Naive thymus-derived CD8-positive, alpha-beta T cell (primary cell): ENCODE measurements around the gene EIF3A. TPM values are rescaled to one million over a fixed set of nuclear protein-coding genes. Genes with fewer than 3 reads are reported as not detected.
A peak's percentile ranks its signal among the peaks of the same experiment; 100 is the strongest.
"Not testable (repeated sequence)": the region's sequence is repeated elsewhere in the genome, so short reads cannot be mapped to it uniquely, and the experiment has no call there.

ENCODE experiments used
- ATAC-seq, 2 donors: fragments of 150-1000 bp; cut with Tn5 transposase in 1 of 2; sonication (Bioruptor Pico), chemical (Tn5 transposase) in 1 of 2; 1 replicate in 1 of 2; 2 replicates in 1 of 2; pipeline ENCODE4 v1.10.0; 2021; ENCODE audit warnings: mild to moderate bottlenecking in 2 of 2, moderate library complexity in 2 of 2
- POLR2A ChIA-PET: fragments of 350-600 bp; sonication (Branson Sonifier 250); formaldehyde crosslinking; loops from one replicate; lab custom pipeline; 2021; ENCODE audit warnings: antibody characterized with exemption; lab: Charles Lee
- DNase-seq, 10 donors: peaks; one replicate each; pipeline versions ENCODE4 v3.0.0 to v3.0.0-alpha.2; 2020 to 2022
- H3K27ac Mint-ChIP-seq, 10 donors: one replicate each; pipeline ENCODE4 v1.8.0; 2020 to 2022; ENCODE audit warnings: mild to moderate bottlenecking in 10 of 10, mixed read lengths in 10 of 10, moderate library complexity in 4 of 10, inconsistent platforms in 1 of 10
- H3K27me3 Mint-ChIP-seq, 5 donors: one replicate each; pipeline ENCODE4 v1.8.0; 2021 to 2022; ENCODE audit warnings: mixed read lengths in 5 of 5
- H3K36me3 Mint-ChIP-seq, 3 donors: one replicate each; pipeline ENCODE4 v1.8.0; 2020 to 2022; ENCODE audit warnings: mixed read lengths in 3 of 3, mild to moderate bottlenecking in 2 of 3, inconsistent platforms in 1 of 3
- H3K4me1 Mint-ChIP-seq, 4 donors: one replicate each; pipeline ENCODE4 v1.8.0; 2021 to 2022; ENCODE audit warnings: mixed read lengths in 4 of 4
- H3K4me3 Mint-ChIP-seq, 10 donors: one replicate each; pipeline ENCODE4 v1.8.0; 2020 to 2022; ENCODE audit warnings: mild to moderate bottlenecking in 10 of 10, mixed read lengths in 10 of 10, moderate library complexity in 6 of 10, inconsistent platforms in 1 of 10
- H3K9me3 Mint-ChIP-seq, 9 donors: one replicate each; pipeline ENCODE4 v1.8.0; 2020 to 2022; ENCODE audit warnings: mixed read lengths in 9 of 9, mild to moderate bottlenecking in 3 of 9, inconsistent platforms in 1 of 9, moderate library complexity in 1 of 9
- polyA plus RNA-seq, 3 donors: library from polyadenylated mRNA; unstranded; fragments of 300-500 nt; fragmentation: Illumina TruSeq; gene quantifications; one replicate each; pipeline ENCODE4 v1.2.3, GENCODE V29; 2021
- total RNA-seq, 8 experiments: library from RNA in 2 of 8; stranded (reverse) in 2 of 8; gene quantifications; one replicate each; pipeline ENCODE4 v1.2.3 and lab custom pipeline; 2021 to 2026

Gene EIF3A
- total and polyA plus RNA-seq, 5 experiments from 2014 or later: 30.0 to 93.6 (median 56.2) TPM

DNA sequence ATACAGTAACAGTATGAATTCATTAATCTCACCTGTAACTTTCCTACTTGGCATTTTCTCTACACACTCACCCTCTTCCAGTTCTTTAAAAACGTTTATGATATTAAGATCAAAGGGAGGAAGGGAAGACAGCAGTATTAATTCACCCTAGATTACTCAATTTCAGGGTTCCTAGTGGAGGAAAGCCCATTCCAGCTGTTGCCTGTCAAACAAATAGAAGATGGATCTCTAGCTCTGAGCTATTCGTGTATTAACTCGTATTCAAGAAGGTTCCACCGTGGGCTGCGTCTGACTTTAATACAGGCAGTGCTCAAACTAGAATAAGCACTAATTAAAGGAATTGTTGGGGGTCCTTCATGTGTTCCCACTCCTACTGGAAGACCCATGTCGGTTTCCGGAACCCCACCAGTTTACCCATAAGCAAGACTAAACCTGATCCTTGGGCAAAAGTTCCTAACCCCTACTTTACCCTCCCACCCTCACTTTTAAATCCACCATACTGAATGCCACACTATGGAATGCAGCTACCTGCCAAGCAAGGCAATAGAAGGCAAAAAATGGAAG lies 49.0 kb downstream of the EIF3A start:
- no peak for DNase-seq
- H3K27ac Mint-ChIP-seq: no peak overlapping the region
- peaks cover 0 to 2% (median 0%) of the 10 kb centered on the region in 5 donors for H3K27me3 Mint-ChIP-seq
- POLR2A ChIA-PET: interaction anchor here (1.1 kb wide), 1 partner anchor 277 kb away, joined by 4 read pairs; the partner anchor contains the start of gene CACUL1
- H3K9me3 Mint-ChIP-seq: no peaks in the 10 kb centered on the region
- H3K4me1 Mint-ChIP-seq: peaks cover 3 to 18% (median 8%) of the 10 kb centered on the region in 4 donors
- H3K4me3 Mint-ChIP-seq: peak overlapping the region in 8 of 10 donors; percentile 16 to 79 (median 64)
- ATAC-seq: no peak
- peaks cover 0 to 36% (median 0%) of the 10 kb centered on the region in 3 donors for H3K36me3 Mint-ChIP-seq

- Mint-ChIP-seq H3K27me3 (peaks cover 0 to 2% (median 0%) of the 10 kb centered on the region in 5 donors), H3K27ac (peak overlapping the region in 1 of 10 donors; percentile 58), H3K36me3 (peaks cover 0 to 27% (median 0%) of the 10 kb centered on the region in 3 donors), H3K4me1 (peaks cover 3 to 18% (median 8%) of the 10 kb centered on the region in 4 donors), H3K9me3 (no peaks in the 10 kb centered on the region), H3K4me3 (peak overlapping the region; percentile 61 to 87 (median 78))
- ATAC-seq: peak; percentile 56 to 69
- peak in 8 of 10 donors; percentile 17 to 43 (median 25) for DNase-seq
- POLR2A ChIA-PET: interaction anchor here (1.1 kb wide), 1 partner anchor 276 kb away, joined by 4 read pairs; the partner anchor contains the start of gene CACUL1
Observed at GRCh38 chr10:119030421-119031250, 50.0 kb downstream of the EIF3A start.

DNA sequence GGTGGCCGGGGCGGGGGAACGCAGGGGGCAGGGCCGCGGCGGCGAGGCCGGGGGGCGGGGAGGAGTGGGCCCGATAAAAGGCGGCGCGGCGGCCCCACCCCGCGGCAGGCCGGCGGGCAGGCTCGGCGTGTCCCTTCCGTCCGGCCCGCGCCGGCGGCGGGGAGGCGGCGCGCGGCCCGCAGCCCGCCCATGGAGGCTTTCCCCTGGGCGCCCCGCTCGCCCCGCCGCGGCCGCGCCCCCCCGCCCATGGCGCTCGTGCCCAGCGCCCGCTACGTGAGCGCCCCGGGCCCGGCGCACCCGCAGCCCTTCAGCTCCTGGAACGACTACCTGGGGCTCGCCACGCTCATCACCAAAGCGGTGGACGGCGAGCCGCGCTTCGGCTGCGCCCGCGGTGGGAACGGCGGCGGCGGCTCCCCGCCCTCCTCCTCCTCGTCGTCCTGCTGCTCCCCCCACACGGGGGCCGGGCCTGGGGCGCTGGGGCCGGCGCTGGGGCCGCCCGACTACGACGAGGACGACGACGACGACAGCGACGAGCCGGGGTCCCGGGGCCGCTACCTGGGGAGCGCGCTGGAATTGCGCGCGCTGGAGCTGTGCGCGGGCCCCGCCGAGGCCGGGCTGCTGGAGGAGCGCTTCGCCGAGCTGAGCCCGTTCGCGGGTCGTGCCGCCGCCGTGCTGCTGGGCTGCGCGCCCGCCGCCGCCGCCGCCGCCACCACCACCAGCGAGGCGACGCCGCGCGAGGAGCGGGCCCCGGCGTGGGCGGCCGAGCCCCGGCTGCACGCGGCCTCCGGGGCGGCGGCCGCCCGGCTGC lies 50.8 kb downstream of the EIF3A start, which contains the start of gene NANOS1:
Gene NANOS1, plus strand, starts transcription at position 102 of the 808 bp plus-strand sequence. Its CDS starts 88 bp downstream, at position 190.
- peak in 4 of 10 donors; percentile 17 to 24 (median 17) for DNase-seq
- H3K36me3 Mint-ChIP-seq: peaks cover 0 to 25% (median 0%) of the 10 kb centered on the region in 3 donors
- H3K27me3 Mint-ChIP-seq: peaks cover 0 to 2% (median 0%) of the 10 kb centered on the region in 5 donors
- ATAC-seq: peak; percentile 14 to 27
- POLR2A ChIA-PET: no interaction called here
- peak within 1 kb of the TSS in 3 of 10 donors; percentile 18 to 64 (median 43) for H3K27ac Mint-ChIP-seq
- H3K4me3 Mint-ChIP-seq: peak within 1 kb of the TSS; percentile 62 to 91 (median 80)
- no peaks in the 10 kb centered on the region for H3K9me3 Mint-ChIP-seq
- peaks cover 3 to 18% (median 8%) of the 10 kb centered on the region in 4 donors for H3K4me1 Mint-ChIP-seq

DNA sequence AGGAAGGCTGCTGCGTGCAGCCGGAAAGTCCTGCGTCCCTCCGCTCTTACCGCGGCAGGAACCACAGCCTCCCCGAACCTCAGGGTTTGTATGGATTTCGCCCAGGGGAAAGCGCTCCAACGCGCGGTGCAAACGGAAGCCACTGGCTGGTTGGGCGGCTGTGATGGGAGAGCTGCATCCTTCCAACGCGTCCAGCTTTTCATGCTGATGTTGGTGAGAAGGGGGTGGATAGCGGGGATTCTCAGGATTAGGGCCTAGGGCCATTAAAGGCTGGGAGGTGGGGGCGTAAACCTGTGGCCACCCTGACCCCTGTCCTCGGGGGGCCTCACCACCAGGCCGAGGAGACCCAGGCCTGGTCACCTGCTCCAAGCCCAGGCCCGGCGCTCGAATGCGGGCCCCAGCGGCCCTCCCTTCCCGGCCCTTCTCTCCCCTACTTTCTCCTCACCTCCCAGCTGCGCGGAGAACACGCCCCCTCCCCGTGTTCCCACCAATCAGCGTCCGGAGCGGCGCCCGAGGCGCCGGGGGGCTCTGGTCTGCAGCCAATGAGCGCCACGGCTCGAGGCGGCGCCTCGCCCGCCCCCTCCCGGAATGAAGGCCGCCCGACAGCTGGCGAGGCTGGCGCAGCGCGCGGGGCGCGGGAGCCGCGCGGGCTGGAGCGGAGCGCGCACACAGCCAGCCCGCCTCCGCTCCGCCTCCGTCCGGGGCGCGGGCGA lies 51.6 kb downstream of the EIF3A start:
- Mint-ChIP-seq H3K4me3 (peak overlapping the region; percentile 62 to 91 (median 80)), H3K9me3 (no peaks in the 10 kb centered on the region), H3K36me3 (peaks cover 0 to 17% (median 0%) of the 10 kb centered on the region in 3 donors), H3K4me1 (peaks cover 3 to 18% (median 8%) of the 10 kb centered on the region in 4 donors), H3K27ac (peak overlapping the region in 1 of 10 donors; percentile 18), H3K27me3 (peaks cover 0 to 2% (median 0%) of the 10 kb centered on the region in 5 donors)
- peak; percentile 76 to 83 for ATAC-seq
- peak; percentile 61 to 89 (median 70) for DNase-seq
- POLR2A ChIA-PET: interaction anchor here (0.6 kb wide), 1 partner anchor 291 kb away, joined by 6 read pairs; no protein-coding TSS in a partner anchor

DNA sequence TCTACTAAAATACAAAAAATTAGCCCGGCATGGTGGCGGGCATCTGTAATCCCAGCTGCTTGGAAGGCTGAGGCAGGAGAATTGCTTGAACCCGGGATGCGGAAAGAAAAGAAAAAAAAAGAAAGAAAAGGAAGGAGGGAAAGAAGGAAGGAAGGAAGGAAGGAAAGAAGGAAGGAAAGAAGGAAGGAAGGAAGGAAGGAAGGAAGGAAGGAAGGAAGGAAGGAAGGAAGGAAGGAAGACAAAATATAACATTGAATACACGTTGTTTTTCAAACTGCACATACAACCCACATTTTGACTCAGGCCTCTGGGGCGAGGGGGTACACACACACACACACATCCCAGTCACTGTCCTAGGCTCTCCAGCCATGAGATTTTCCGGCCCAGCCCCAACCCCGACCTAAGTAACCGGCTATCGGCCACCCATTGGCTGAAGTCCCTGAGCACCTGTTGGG lies 52.1 kb downstream of the EIF3A start:
- POLR2A ChIA-PET: interaction anchor here (0.6 to 0.7 kb wide), 2 partner anchors 417 to 704 kb away, joined by 3 to 10 read pairs; no protein-coding TSS in a partner anchor
- H3K9me3 Mint-ChIP-seq, DNase-seq, ATAC-seq, H3K27me3 Mint-ChIP-seq: not testable (repeated sequence)
- Mint-ChIP-seq H3K36me3 (peaks cover 0 to 12% (median 0%) of the 10 kb centered on the region in 3 donors), H3K27ac (peak overlapping the region in 2 of 10 donors; percentile 43 to 64), H3K4me1 (peaks cover 3 to 18% (median 8%) of the 10 kb centered on the region in 4 donors), H3K4me3 (peak overlapping the region; percentile 62 to 91 (median 80))

DNA sequence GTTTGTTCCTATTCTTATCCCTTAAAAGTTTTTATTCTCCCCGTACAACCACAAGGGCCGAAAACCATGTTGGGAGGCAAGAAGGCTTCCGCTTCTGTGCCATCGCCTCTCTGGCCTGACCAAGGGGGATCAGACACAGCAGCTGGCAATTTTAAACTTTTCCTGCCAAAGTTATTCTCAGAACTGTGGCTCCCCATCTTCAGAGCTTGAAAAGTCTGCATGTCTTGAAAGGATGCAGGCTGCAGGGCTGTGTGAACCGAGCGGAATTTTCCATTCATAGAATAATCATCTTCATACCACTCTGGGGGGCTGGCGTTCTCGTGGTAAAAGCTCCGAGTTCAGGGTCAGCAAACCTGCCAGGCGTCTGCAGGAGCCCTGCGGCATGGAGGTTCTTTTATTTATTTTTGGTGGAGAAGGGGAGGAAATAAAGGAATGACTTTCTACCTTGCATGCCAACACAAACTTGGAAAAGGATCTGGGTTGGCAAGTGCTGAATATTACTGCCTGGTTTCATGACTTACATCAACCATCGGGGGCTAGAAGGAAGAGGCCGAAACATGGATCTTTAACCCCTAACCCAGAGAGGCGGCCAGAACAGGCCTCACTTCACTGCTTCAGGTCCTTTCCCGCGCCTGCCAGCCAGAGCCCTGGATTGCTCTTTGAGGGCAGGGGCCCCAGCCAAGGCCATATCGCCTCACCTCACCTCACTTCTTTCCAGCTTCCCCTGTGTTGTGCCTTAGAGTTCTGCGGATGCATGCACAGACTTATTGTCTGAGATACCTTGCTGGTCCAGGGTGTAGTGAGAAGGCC lies 54.1 kb downstream of the EIF3A start:
- peaks cover 1 to 16% (median 7%) of the 10 kb centered on the region in 4 donors for H3K4me1 Mint-ChIP-seq
- ATAC-seq (no peak), DNase-seq (no peak)
- peak overlapping the region in 1 of 10 donors; percentile 16 for H3K27ac Mint-ChIP-seq
- H3K36me3 Mint-ChIP-seq: no peaks in the 10 kb centered on the region
- no peak overlapping the region for H3K4me3 Mint-ChIP-seq
- H3K9me3 Mint-ChIP-seq: no peaks in the 10 kb centered on the region
- POLR2A ChIA-PET: no interaction called here
- peaks cover 0 to 2% (median 0%) of the 10 kb centered on the region in 5 donors for H3K27me3 Mint-ChIP-seq

GRCh38 chr10:119025776-119026175 lies 54.8 kb downstream of the EIF3A start:
- Mint-ChIP-seq H3K27me3 (peaks cover 0 to 2% (median 0%) of the 10 kb centered on the region in 5 donors), H3K4me1 (peaks cover 0 to 9% (median 3%) of the 10 kb centered on the region in 4 donors), H3K9me3 (no peaks in the 10 kb centered on the region), H3K36me3 (no peaks in the 10 kb centered on the region), H3K4me3 (no peak overlapping the region), H3K27ac (peak overlapping the region in 1 of 10 donors; percentile 16)
- POLR2A ChIA-PET: no interaction called here
- ATAC-seq: no peak
- no peak for DNase-seq

DNA sequence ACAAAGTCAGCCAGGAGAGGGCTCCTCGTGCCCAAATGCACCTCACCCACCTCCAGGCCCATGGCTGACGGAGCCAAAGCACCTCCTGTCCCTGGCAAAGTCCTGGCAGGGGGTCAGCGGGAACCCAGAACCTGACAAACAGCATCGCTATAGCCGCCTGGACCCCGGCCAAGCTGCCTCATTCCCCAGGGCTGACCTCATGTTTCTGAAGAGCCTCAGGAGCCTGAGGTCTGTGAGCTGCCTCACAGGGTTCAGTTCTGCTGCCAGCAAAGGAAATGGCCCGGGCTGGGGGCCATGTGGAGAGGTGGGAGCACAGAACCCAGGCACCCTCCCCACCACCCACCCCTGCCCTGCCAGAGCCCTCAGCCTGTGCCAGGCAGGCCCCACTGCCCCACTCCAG lies 55.3 kb downstream of the EIF3A start:
- Mint-ChIP-seq H3K4me3 (no peak overlapping the region), H3K4me1 (peaks cover 0 to 7% (median 2%) of the 10 kb centered on the region in 4 donors), H3K9me3 (no peaks in the 10 kb centered on the region), H3K27me3 (peaks cover 0 to 5% (median 0%) of the 10 kb centered on the region in 5 donors), H3K36me3 (no peaks in the 10 kb centered on the region), H3K27ac (no peak overlapping the region)
- ATAC-seq: no peak
- no peak for DNase-seq
- POLR2A ChIA-PET: no interaction called here

DNA sequence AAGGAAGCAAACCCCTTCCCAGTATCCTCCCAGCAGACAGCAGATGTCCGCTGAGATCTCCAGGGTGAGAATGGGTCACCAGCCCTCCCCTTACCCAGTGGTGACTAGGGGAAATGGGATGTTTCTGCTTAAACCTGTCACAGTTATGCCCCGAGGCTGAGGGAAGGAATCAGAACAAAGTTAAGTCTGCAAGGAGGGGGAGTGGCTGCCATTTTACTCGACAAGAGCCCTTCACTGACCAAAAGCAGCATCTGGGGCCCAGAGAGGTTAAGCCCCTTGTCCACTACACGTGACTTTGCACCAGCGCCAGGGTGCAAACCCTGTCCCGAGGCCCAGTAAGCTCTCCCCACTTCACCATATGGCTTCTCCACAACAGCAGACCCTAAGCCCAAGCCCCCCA lies 55.7 kb downstream of the EIF3A start:
- no peak overlapping the region for H3K4me3 Mint-ChIP-seq
- POLR2A ChIA-PET: no interaction called here
- no peaks in the 10 kb centered on the region for H3K36me3 Mint-ChIP-seq
- H3K4me1 Mint-ChIP-seq: peaks cover 0 to 7% (median 2%) of the 10 kb centered on the region in 4 donors
- H3K9me3 Mint-ChIP-seq: no peaks in the 10 kb centered on the region
- no peak overlapping the region for H3K27ac Mint-ChIP-seq
- DNase-seq (no peak), ATAC-seq (no peak)
- H3K27me3 Mint-ChIP-seq: peaks cover 0 to 6% (median 0%) of the 10 kb centered on the region in 5 donors

DNA sequence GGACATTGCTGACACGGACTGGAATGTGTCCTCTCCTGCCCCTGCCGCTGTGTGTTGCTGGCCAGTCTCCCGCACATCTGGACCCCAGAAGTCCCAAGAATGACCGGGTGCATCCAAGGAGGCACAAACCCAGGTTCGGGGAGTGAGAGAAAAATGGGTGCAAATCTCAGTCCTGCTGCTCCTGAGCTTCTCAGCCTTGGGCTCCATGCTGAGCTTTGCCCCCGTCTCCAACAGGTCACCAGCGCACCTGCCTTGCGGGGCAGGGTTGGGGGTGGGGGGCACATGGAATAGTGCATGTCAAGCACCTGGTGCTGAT lies 57.1 kb downstream of the EIF3A start:
- Mint-ChIP-seq H3K27ac (no peak overlapping the region), H3K4me1 (peaks cover 0 to 3% (median under 1%) of the 10 kb centered on the region in 4 donors), H3K27me3 (peaks cover 0 to 6% (median 0%) of the 10 kb centered on the region in 5 donors), H3K9me3 (no peaks in the 10 kb centered on the region), H3K36me3 (no peaks in the 10 kb centered on the region), H3K4me3 (no peak overlapping the region)
- no peak for DNase-seq
- POLR2A ChIA-PET: no interaction called here
- no peak for ATAC-seq
